ENCODE results near the gene KRT38. TPM values are rescaled to one million over a fixed set of nuclear protein-coding genes. Genes with fewer than 3 reads are reported as not detected.
A peak's percentile ranks its signal among the peaks of the same experiment; 100 is the strongest.

The KRT38 gene
- total and polyA plus RNA-seq, 2 of the 8 experiments (the other 6 are each of a cell fraction or from before 2014, with no cell fraction given), result not detected

DNA sequence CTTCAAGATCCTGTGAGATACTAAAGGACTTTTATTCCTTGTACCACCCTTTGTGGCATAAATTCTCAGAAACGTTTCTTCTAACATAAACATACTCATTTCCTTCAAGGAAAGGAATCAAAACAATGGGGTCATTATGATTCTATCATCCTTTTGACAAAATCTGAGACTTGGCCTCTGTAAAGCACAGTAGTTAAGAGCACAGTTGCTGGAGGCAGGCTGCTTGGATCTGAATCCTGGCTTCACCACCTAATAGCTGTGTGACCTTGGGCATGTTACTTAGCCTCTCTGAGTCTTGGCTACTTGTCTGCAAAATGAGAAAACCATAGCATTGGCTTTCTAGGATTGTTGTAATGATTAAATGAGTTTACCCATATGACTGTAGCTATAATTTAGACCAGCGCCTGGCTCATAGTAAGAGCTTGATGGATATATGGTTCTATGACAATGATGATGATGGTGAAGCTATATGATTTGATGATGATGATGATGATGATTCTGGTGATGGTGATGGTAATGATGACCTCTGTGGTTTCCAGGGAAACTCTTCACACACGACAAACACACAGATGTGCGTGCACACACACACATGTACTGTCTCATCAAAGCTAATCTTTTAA lies 37.3 kb downstream of the KRT38 start:
- H2BK120ac ChIP-seq (replicated peaks; ENCODE audit: low read depth, low read length), result no peak overlapping the region
- no peak overlapping the region for H3K23ac ChIP-seq (ENCODE audit: insufficient read length)
- H4K20me1 ChIP-seq (replicated peaks in 1 of 2; ENCODE audit: control insufficient read depth in 1 of 2, insufficient read depth in 2 of 2, low read length in 2 of 2), result no peaks in the 10 kb centered on the region
- no peak overlapping the region for H2AFZ ChIP-seq (ENCODE audit: low read length)
- H3K79me1 ChIP-seq (ENCODE audit: low read depth, low read length), result no peaks in the 10 kb centered on the region
- no peaks in the 10 kb centered on the region; a peak in 1 of 7 replicates for H3K4me1 ChIP-seq (replicated peaks in 1 of 4; ENCODE audit: control insufficient read depth in 3 of 4, insufficient read depth in 4 of 4, low read length in 3 of 4)
- H3K27me3 ChIP-seq (replicated peaks in 1 of 4; ENCODE audit: control insufficient read depth in 3 of 4, extremely low read depth in 1 of 4, insufficient read depth in 3 of 4, low read length in 3 of 4), result no peaks in the 10 kb centered on the region; a peak in 1 of 7 replicates
- no peaks in the 10 kb centered on the region for H3K9me3 ChIP-seq (ENCODE audit: insufficient read depth in 2 of 2, low read depth in 1 of 2, low read length in 1 of 2)
- no peak overlapping the region for H3K4me2 ChIP-seq (ENCODE audit: insufficient read depth in 1 of 2, low read depth in 2 of 2, low read length in 2 of 2)
- FAIRE-seq, result no peak
- POLR2A ChIA-PET (ENCODE audit: partially characterized antibody), result no interaction called here
- TF ChIP-seq RAD21 (IDR thresholded peaks at IDR 0.05 in 1 of 2, conservative IDR thresholded peaks at IDR 0.05 in 1 of 2; ENCODE audit: low read depth in 2 of 2, low read length in 2 of 2) (no peak), KDM1A (IDR thresholded peaks at IDR 0.05; ENCODE audit: borderline replicate concordance, low read length) (peak; percentile 60; the same call in 1 of the 2 replicates)
- no peak overlapping the region for H2BK15ac ChIP-seq (ENCODE audit: low read length)
- no peak overlapping the region for H4K91ac ChIP-seq (replicated peaks; ENCODE audit: insufficient read length, low read length)
- no peak overlapping the region for H2BK20ac ChIP-seq (ENCODE audit: low read length)
- 78% methylated on average over 4 of the region's 4 CpGs; no CpG with 5 or more reads in 1 of the 2 experiments for WGBS, 2 experiments (ENCODE audit: extremely low coverage in 1 of 2, insufficient coverage in 1 of 2, insufficient read length in 1 of 2, insufficient replicate concordance in 2 of 2, low coverage in 1 of 2, low lambda C conversion rate in 2 of 2, missing lambda C conversion rate in 1 of 2)
- no peak overlapping the region for H2BK5ac ChIP-seq (ENCODE audit: low read depth, low read length)
- no peaks in the 10 kb centered on the region for H3K23me2 ChIP-seq (ENCODE audit: low read depth, low read length)
- H3K4me3 ChIP-seq (ENCODE audit: extremely low read depth in 1 of 4, insufficient read depth in 2 of 4, low read depth in 3 of 4, low read length in 4 of 4), result no peak overlapping the region
- H4K5ac ChIP-seq (ENCODE audit: insufficient read length, low read depth, low read length), result no peak overlapping the region
- no peak overlapping the region for H3K27ac ChIP-seq (ENCODE audit: low read depth, low read length)
- no peak overlapping the region for H3K56ac ChIP-seq (replicated peaks; ENCODE audit: insufficient read length, low read depth, low read length)
- H2BK12ac ChIP-seq (ENCODE audit: low read depth, low read length), result no peak overlapping the region; the same call in 1 of the 2 replicates
- no peak overlapping the region for H3K14ac ChIP-seq (ENCODE audit: insufficient read length)
- no peak overlapping the region for H4K8ac ChIP-seq (ENCODE audit: extremely low read depth, insufficient read depth, low read length)
- H3K4ac ChIP-seq (replicated peaks; ENCODE audit: insufficient read length, low read depth, low read length), result no peak overlapping the region
- CTCF ChIA-PET (ENCODE audit: partially characterized antibody), result interaction anchor here (0.8 to 7.2 kb wide), 9 partner anchors 9 to 245 kb away, joined by 3 to 51 read pairs (median 6); no protein-coding TSS in a partner anchor
- no peak overlapping the region for H3K18ac ChIP-seq (ENCODE audit: extremely low read depth, low read length)
- no peak for DNase-seq (ENCODE audit: low read depth in 1 of 2, low spot score in 2 of 2)
- no peak overlapping the region for H3K9ac ChIP-seq (replicated peaks in 1 of 4; ENCODE audit: extremely low read depth in 1 of 4, low read depth in 3 of 4, low read length in 3 of 4)
- no peak overlapping the region for H2AK5ac ChIP-seq (ENCODE audit: low read depth, low read length)
- no peaks in the 10 kb centered on the region for H3K79me2 ChIP-seq (ENCODE audit: control insufficient read depth in 1 of 2, insufficient read depth in 2 of 2, low read length in 2 of 2)
- H3K36me3 ChIP-seq (ENCODE audit: control insufficient read depth in 2 of 4, insufficient read depth in 4 of 4, low read length in 3 of 4), result no peaks in the 10 kb centered on the region

Data from H1 (cell line).